ENCODE results near the gene TFDP1.

DNA sequence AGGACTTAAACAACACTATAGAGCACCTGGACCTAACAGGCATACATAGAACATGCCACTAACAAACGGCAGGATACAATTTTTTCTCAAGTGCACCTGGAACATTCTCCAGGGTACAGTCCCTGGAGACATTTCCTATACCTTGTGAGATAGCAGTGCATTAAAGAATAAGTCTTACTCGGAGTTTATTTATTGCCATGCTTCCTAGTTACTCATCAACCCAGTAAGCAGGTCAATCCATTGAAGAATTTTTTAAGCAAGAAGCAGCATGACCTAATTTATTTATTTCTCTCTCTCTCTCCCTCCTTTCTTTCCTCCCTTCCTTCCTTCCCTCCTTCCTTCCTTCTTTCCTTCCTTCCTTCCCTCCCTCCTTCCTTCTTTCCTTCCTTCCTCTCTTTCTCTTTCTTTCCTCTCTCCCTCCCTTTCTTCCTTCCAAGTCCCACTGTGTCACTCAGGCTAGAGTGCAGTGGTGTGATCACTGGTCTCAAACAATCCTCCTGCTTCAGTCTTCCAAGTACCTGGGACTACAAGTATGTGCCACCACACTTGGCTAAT is 6.6 kb upstream of the TFDP1 start:
- TF ChIP-seq POLR2A (IDR thresholded peaks at IDR 0.05) = no peak
- TF ChIP-seq, protein P1, sequence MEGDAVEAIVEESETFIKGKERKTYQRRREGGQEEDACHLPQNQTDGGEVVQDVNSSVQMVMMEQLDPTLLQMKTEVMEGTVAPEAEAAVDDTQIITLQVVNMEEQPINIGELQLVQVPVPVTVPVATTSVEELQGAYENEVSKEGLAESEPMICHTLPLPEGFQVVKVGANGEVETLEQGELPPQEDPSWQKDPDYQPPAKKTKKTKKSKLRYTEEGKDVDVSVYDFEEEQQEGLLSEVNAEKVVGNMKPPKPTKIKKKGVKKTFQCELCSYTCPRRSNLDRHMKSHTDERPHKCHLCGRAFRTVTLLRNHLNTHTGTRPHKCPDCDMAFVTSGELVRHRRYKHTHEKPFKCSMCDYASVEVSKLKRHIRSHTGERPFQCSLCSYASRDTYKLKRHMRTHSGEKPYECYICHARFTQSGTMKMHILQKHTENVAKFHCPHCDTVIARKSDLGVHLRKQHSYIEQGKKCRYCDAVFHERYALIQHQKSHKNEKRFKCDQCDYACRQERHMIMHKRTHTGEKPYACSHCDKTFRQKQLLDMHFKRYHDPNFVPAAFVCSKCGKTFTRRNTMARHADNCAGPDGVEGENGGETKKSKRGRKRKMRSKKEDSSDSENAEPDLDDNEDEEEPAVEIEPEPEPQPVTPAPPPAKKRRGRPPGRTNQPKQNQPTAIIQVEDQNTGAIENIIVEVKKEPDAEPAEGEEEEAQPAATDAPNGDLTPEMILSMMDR (IDR thresholded peaks at IDR 0.05) = no peak

Data from uterus (tissue), 2 donors.